AG09319 (cell line): ENCODE data around the gene CCNF.

Source experiments
- DNase-seq: peaks from one replicate; pipeline ENCODE4 v3.0.0-alpha.2; 2010; ENCODE audit warnings: low read depth; ENCODE audit errors: extremely low read depth
- CTCF ChIP-seq: IDR thresholded peaks from 2 replicates; pipeline ENCODE4 v1.5.1; 2011; ENCODE audit warnings: low read depth, mild to moderate bottlenecking, inconsistent platforms, low read length, moderate library complexity

CCNF gene

GRCh38 chr16:2473999-2474876, 45.0 kb downstream of the CCNF start:
- no peak for DNase-seq
- peak; percentile 17 for TF ChIP-seq CTCF

GRCh38 chr16:2474877-2475412, 45.7 kb downstream of the CCNF start, which contains the start of gene TBC1D24:
TBC1D24 (plus strand) TSS chr16:2475127; CDS start chr16:2496149, 21,022 bp downstream.
- peak; percentile 44 for DNase-seq

GRCh38 chr16:2475413-2476344, 46.4 kb downstream of the CCNF start:
- no peak for TF ChIP-seq CTCF
- no peak for DNase-seq

More at GRCh38 chr16:2474877-2475412, 45.7 kb downstream of the CCNF start, which contains the start of gene TBC1D24:
- TF ChIP-seq CTCF = no peak

GRCh38 chr16:2476345-2476720, 47.1 kb downstream of the CCNF start:
- DNase-seq = no peak
- TF ChIP-seq CTCF = no peak

GRCh38 chr16:2476741-2477140, 47.5 kb downstream of the CCNF start:
- DNase-seq = no peak
- TF ChIP-seq CTCF = no peak

GRCh38 chr16:2477327-2477726, 48.1 kb downstream of the CCNF start:
- no peak for DNase-seq
- no peak for TF ChIP-seq CTCF
